GM20000 (cell line): Measurements from ENCODE around the gene BTBD17.
A peak's percentile ranks its signal among the peaks of the same experiment; 100 is the strongest.

Source experiments
- DNase-seq: peaks from one replicate; pipeline ENCODE4 v3.0.0; 2012; ENCODE audit warnings: low spot score
- TF ChIP-seq, protein P1 (sequence below): IDR thresholded peaks from 2 replicates; pipeline ENCODE4 v1.5.1; 2012; ENCODE audit warnings: mild to moderate bottlenecking, control low read depth; ENCODE audit errors: extremely low read depth, missing control alignments

Gene BTBD17

DNA sequence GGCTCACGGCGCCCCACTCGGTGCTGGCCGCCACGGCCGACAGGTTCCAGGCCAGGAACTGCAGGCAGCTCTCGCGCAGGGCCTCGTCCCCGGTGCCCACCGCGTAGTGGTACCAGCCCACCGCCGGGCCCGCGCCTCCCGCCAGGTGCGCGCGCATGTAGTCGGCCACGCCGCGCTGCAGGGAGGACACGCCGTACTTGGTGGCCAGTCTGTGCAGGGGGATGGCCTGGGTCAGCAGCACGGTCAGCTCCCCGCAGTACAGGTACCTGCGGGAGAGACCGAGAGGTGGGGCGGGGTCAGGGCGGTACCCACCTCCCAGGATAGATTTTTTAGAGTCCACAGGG is 4.2 kb downstream of the BTBD17 start:
- TF ChIP-seq, protein P1, sequence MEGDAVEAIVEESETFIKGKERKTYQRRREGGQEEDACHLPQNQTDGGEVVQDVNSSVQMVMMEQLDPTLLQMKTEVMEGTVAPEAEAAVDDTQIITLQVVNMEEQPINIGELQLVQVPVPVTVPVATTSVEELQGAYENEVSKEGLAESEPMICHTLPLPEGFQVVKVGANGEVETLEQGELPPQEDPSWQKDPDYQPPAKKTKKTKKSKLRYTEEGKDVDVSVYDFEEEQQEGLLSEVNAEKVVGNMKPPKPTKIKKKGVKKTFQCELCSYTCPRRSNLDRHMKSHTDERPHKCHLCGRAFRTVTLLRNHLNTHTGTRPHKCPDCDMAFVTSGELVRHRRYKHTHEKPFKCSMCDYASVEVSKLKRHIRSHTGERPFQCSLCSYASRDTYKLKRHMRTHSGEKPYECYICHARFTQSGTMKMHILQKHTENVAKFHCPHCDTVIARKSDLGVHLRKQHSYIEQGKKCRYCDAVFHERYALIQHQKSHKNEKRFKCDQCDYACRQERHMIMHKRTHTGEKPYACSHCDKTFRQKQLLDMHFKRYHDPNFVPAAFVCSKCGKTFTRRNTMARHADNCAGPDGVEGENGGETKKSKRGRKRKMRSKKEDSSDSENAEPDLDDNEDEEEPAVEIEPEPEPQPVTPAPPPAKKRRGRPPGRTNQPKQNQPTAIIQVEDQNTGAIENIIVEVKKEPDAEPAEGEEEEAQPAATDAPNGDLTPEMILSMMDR, result no peak
- no peak for DNase-seq

DNA sequence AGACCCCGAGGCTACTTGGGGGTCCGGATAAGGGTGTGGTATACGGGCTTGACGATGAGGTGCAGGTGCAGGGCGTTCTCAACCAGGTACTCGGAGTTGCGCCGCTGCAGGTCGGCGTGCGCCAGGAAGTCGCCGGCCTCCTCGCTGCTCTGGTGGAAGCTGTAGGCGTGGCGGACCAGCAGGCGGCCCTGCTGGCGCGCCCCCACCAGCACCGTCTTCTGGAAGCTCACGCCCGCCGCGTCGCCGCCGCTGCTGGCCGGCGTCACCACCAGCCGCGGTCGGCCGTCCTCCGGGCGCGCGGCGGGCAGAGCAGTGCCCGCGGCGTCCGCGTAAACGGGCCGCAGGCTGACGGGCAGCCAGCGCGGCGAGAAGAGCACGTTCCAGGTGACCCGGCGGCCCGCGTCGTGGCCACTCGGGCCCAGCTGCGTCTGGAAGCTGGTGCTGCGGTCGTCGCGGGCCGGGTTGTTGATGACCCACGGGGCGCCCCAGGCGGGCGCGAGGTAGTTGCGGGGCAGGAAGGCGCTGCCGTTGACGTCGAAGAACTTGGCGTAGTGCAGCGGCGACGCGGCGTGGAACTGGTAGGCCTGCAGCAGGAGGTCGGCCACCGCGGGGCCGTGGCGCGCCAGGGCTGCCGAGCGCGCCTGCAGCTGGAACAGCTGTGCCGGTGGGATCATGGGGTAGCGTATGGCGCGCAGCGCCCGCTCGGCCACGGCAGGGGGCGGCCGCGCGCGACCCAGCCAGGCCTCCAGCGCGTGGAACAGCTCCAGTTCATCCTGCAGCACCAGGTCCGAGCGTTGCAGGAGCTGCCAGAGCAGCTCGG is 4.8 kb downstream of the BTBD17 start:
- TF ChIP-seq, protein P1, result no peak
- no peak for DNase-seq

DNA sequence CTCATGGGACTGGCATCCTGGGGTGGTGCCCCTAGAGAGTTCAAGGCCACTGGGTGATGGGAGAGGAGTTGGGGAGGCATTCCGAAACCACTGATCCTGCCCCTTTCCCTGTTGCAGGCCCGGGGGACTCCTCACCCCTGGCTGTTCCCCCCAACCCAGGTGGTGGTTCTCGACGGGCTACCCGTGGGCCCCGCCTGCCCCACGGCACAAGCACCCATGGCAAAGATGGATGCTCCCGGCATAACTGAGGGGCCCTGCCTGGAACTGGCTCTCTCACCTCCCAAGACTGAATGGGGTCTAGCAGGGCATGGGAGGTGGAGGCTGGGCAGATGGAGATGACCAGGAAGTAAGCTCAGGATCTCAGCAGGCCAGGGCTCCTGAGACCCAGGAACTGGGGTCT is 6.6 kb downstream of the BTBD17 start:
- no peak for DNase-seq
- TF ChIP-seq, protein P1, result no peak

DNA sequence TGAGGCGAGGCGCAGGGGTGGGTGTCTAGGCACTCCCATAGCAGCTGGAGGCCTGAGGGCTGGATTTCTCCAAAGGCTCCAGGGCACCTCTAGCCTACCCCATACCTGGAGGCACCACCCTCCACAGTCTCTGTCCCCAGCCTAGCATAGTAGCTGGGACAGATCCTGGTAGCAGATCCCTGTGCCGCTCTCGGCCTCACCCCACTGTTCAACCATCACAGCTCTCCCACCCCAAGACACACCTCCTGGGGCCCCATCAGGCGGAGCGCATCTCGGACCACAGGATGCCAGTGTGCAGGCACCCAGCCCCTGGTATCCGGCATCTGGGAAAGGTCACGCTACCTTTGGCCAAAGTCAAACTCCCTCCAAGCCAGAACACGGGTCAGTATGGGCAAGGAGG is 7.1 kb downstream of the BTBD17 start:
- DNase-seq, result no peak
- TF ChIP-seq, protein P1, result no peak

DNA sequence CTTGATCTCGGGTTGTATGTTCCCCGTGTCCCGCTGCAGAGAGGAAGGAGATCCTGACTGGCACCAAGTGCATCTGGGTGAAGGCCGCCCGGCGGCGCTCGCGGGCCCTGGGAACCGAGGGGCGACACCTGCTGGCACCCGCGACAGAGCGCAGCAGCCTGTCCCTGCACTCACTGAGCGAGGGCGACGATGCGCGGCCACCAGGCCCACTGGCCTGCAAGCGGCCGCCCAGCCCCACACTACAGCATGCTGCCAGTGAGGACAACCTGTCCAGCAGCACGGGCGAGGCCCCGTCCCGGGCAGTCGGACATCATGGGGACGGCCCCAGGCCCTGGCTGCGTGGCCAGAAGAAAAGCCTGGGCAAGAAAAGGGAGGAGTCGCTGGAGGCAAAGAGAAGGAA is 7.5 kb downstream of the BTBD17 start:
- TF ChIP-seq, protein P1, result peak; percentile 97
- DNase-seq, result peak; percentile 89

DNA sequence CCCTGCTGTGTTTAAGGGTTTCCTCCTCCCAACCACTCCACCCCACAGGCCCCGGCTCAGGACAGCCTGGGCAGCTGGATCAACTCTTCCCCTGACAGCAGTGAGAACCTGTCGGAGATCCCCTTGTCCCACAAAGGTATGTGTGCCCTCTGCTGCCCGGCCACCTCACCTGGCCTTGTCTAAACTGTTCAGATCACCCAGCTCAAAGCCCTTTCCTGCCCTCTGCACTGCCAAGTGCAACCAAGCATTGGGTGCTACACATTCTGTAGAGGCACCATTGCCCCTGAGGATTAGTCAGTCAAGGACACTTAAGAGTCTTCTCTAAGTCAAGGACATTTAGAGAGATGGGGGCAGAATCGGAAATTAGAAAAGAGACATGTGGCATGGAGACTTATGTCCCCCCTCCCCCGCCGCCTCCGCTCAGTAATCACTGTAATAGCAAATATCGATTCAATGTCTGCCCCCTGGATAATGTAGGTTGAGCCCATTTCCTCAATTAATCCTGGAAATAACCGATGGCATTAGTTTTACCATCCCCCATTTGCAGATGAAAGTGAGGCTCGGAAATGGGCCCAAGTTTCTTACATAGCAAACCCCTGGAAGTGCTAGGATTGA is 8.1 kb downstream of the BTBD17 start:
- DNase-seq, result no peak
- TF ChIP-seq, protein P1, result no peak

DNA sequence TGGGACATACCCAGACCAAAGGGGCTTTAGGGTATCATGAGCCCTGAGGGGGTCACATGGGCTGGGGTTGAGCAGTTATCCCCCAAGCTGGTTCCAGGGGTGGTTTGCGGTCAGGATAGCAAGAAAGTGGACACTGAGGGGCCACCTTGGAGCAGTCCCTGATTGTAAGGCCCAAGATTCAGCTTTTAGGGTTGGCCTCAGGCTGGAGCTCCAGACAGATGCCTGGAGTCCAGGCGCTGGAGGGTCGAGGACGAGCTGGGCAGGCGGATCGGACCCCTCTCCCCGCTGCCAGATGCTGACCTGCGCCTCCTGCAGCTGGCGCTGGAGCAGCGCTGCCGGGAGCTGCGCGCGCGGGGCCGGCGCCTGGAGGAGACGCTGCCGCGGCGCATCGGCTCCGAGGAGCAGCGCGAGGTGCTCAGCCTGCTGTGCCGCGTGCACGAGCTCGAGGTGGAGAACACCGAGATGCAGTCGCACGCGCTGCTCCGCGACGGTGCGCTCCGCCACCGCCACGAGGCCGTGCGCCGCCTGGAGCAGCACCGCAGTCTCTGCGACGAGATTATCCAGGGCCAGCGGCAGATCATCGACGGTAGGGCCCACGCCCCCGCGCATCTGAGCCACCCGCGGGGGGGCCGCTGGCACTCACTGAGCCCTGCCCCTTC is 10.0 kb downstream of the BTBD17 start:
- DNase-seq, result no peak

More for the DNA sequence above, 10.0 kb downstream of the BTBD17 start:
- TF ChIP-seq, protein P1, result no peak
